Measurements from ENCODE around the gene ERICH3. TPM values are rescaled to one million over a fixed set of nuclear protein-coding genes. Genes with fewer than 3 reads are reported as not detected.

ERICH3 gene
- total and polyA plus RNA-seq, 9 of the 15 experiments (the other 6 are each of a cell fraction or from before 2014, with no cell fraction given) = not detected

- TF ChIP-seq CTCF (IDR thresholded peaks at IDR 0.05 in 2 of 3, conservative IDR thresholded peaks at IDR 0.05 in 1 of 3; ENCODE audit: insufficient read depth in 2 of 3, low read depth in 1 of 3, low read length in 3 of 3) = no peak
- TF ChIP-seq ZFP91 (CRISPR knock-in tag; IDR thresholded peaks at IDR 0.05) = no peak
Observed at GRCh38 chr1:74679811-74680210, 6.2 kb upstream of the ERICH3 start (continued).

GRCh38 chr1:74677926-74678325 lies 4.3 kb upstream of the ERICH3 start:
- Histone ChIP-seq H3K4me1 (replicated peaks in 1 of 2; ENCODE audit: control insufficient read depth in 2 of 2, insufficient read depth in 2 of 2, low read length in 2 of 2) (peaks cover 0 to 3% of the 10 kb centered on the region in 2 experiments; a peak in 1 of 5 replicates), H4K20me1 (replicated peaks; ENCODE audit: control insufficient read depth, insufficient read depth, low read length) (no peaks in the 10 kb centered on the region), H3K4me3 (no peak overlapping the region), H3K27ac (ENCODE audit: extremely low read depth, low read depth, low read length) (no peak overlapping the region), H3K27me3 (ENCODE audit: control insufficient read depth in 2 of 2, insufficient read depth in 2 of 2, low read length in 2 of 2) (no peaks in the 10 kb centered on the region), H2AFZ (ENCODE audit: low read depth, low read length) (no peak overlapping the region), H3K4me2 (ENCODE audit: insufficient read depth, low read length) (no peak overlapping the region), H3K9me1 (ENCODE audit: control insufficient read depth, insufficient read depth, low read length) (no peaks in the 10 kb centered on the region), H3K9me3 (replicated peaks; ENCODE audit: control insufficient read depth, insufficient read depth, low read depth, low read length) (no peaks in the 10 kb centered on the region), H3K9ac (ENCODE audit: insufficient read depth in 1 of 2, low read depth in 2 of 2, low read length in 2 of 2) (no peak overlapping the region), H3K79me2 (ENCODE audit: control insufficient read depth, insufficient read depth, low read length) (no peaks in the 10 kb centered on the region), H3K36me3 (ENCODE audit: control insufficient read depth, insufficient read depth, low read length) (no peaks in the 10 kb centered on the region)
- in situ Hi-C loops (cut with MboI) (no loop called here), intact Hi-C loops (cut with micrococcal nuclease) (no loop called here)
- DNase-seq (ENCODE audit: extremely low read depth in 1 of 4, low spot score in 3 of 4) = no peak
- no TSS peak for BruUV-seq (replicated peaks)
- FAIRE-seq = no peak
- ATAC-seq = no peak
- ChIA-PET CTCF (ENCODE audit: low intra/inter-chr PET ratio) (no interaction called here), POLR2A (no interaction called here)
- TF ChIP-seq ILK (tag; IDR thresholded peaks at IDR 0.05; ENCODE audit: borderline replicate concordance, low read depth) (no peak), HSF4 (CRISPR knock-in tag; IDR thresholded peaks at IDR 0.05; ENCODE audit: borderline replicate concordance) (no peak), PRPF4 (IDR thresholded peaks at IDR 0.05; ENCODE audit: insufficient read depth, low read depth, low read length, poor library complexity, severe bottlenecking) (no peak), VEZF1 (CRISPR knock-in tag; IDR thresholded peaks at IDR 0.05) (no peak), ARID3B (CRISPR knock-in tag; IDR thresholded peaks at IDR 0.05; ENCODE audit: borderline replicate concordance) (no peak), HCFC1 (IDR thresholded peaks at IDR 0.05; ENCODE audit: low read depth, low read length) (no peak), ETS1 (conservative IDR thresholded peaks at IDR 0.05; ENCODE audit: control insufficient read depth, low read depth, low read length) (no peak), PHB2 (IDR thresholded peaks at IDR 0.05; ENCODE audit: low read depth) (no peak), TCF15 (CRISPR knock-in tag; IDR thresholded peaks at IDR 0.05) (no peak), ZNF212 (CRISPR knock-in tag; IDR thresholded peaks at IDR 0.05) (no peak)
